SK-MEL-5 (cell line): ENCODE data around the gene CYP19A1. TPM values are rescaled to one million over a fixed set of nuclear protein-coding genes. Genes with fewer than 3 reads are reported as not detected.
"Not testable (repeated sequence)": the region's sequence is repeated elsewhere in the genome, so short reads cannot be mapped to it uniquely, and the experiment has no call there.

Experiments
- DNase-seq: peaks from one replicate; pipeline ENCODE4 v3.0.0-alpha.2; 2016; ENCODE audit warnings: low read depth, low spot score
- in situ Hi-C: cut with HindIII; loops from 2 replicates; pipeline ENCODE4 v1.10.0; 2016; ENCODE audit warnings: low sequenced_read_pairs, high pct_unique_total_duplicates, low pct_unique_long_range_greater_than_20kb
- total RNA-seq: library from RNA; depleted of rRNA; stranded (reverse); fragments of >200 nt; shearing (Covaris generic); gene quantifications from 2 replicates; pipeline ENCODE4 v1.2.3, GENCODE V29; 2014

The CYP19A1 gene
- total RNA-seq, 1 experiment from 2014 or later = 0.13 TPM

GRCh38 chr15:51188791-51189190, 149.6 kb downstream of the CYP19A1 start:
- in situ Hi-C loops, DNase-seq: not testable (repeated sequence)

GRCh38 chr15:51186891-51187290, 151.5 kb downstream of the CYP19A1 start:
- in situ Hi-C loops = no loop called here
- no peak for DNase-seq

- DNase-seq = no peak
- in situ Hi-C loops = no loop called here
Observed at GRCh38 chr15:51186181-51186705, 152.2 kb downstream of the CYP19A1 start.

- no peak for DNase-seq
- in situ Hi-C loops = no loop called here
Observed at GRCh38 chr15:51185213-51186159, 152.9 kb downstream of the CYP19A1 start.

- in situ Hi-C loops = no loop called here
- DNase-seq = no peak
Observed at GRCh38 chr15:51184627-51185026, 153.8 kb downstream of the CYP19A1 start.

- in situ Hi-C loops = no loop called here
- no peak for DNase-seq
Observed at GRCh38 chr15:51183076-51183475, 155.3 kb downstream of the CYP19A1 start.

- DNase-seq = no peak
- in situ Hi-C loops = no loop called here
Observed at GRCh38 chr15:51181905-51182304, 156.5 kb downstream of the CYP19A1 start.

GRCh38 chr15:51181221-51181620, 157.2 kb downstream of the CYP19A1 start:
- no peak for DNase-seq
- in situ Hi-C loops = no loop called here

- DNase-seq = no peak
- in situ Hi-C loops = no loop called here
Observed at GRCh38 chr15:51180534-51180933, 157.9 kb downstream of the CYP19A1 start.

GRCh38 chr15:51180011-51180410, 158.4 kb downstream of the CYP19A1 start:
- no peak for DNase-seq
- in situ Hi-C loops = no loop called here

- no peak for DNase-seq
- in situ Hi-C loops = no loop called here
Observed at GRCh38 chr15:51172193-51172592, 166.2 kb downstream of the CYP19A1 start.

GRCh38 chr15:51171634-51171932, 166.8 kb downstream of the CYP19A1 start:
- no peak for DNase-seq
- in situ Hi-C loops = no loop called here

GRCh38 chr15:51170882-51171633, 167.3 kb downstream of the CYP19A1 start:
- in situ Hi-C loops = no loop called here
- no peak for DNase-seq

GRCh38 chr15:51168700-51169099, 169.7 kb downstream of the CYP19A1 start:
- in situ Hi-C loops = no loop called here
- no peak for DNase-seq

GRCh38 chr15:51163843-51164242, 174.6 kb downstream of the CYP19A1 start:
- in situ Hi-C loops = no loop called here
- no peak for DNase-seq

GRCh38 chr15:51162865-51163762, 175.3 kb downstream of the CYP19A1 start:
- peak; percentile 72 for DNase-seq
- in situ Hi-C loops = no loop called here

GRCh38 chr15:51161491-51162220, 176.7 kb downstream of the CYP19A1 start:
- DNase-seq = no peak
- in situ Hi-C loops = no loop called here
